GM12878 (cell line): ENCODE results near the gene HIVEP3. TPM values are rescaled to one million over a fixed set of nuclear protein-coding genes. Genes with fewer than 3 reads are reported as not detected.

ENCODE experiments used
- ATAC-seq: fragments of 200-7000 bp; cut with Tn5 transposase; 3 replicates; pipeline ENCODE4 v1.9.1; 2020; ENCODE audit warnings: mild to moderate bottlenecking, moderate library complexity
- BruUV-seq: library from RNA; stranded (reverse); fragments of 400-500 nt; replicated peaks from 2 replicates; lab custom pipeline; 2021; lab: Mats Ljungman, UMichigan
- CTCF ChIA-PET: fragments of 300-600 bp; sonication (Branson Sonifier 250); formaldehyde crosslinking; extraction: SDS; loops from one replicate; lab custom pipeline; 2021; ENCODE audit warnings: inconsistent platforms; lab: Yijun Ruan, JAX
- POLR2A ChIA-PET: fragments of 350-600 bp; formaldehyde crosslinking; extraction: SDS; loops from one replicate; lab custom pipeline; 2021; ENCODE audit warnings: inconsistent platforms; lab: Charles Lee
- RAD21 ChIA-PET: fragments of 300-600 bp; sonication (Branson Sonifier 250); formaldehyde crosslinking; loops from one replicate; lab custom pipeline; 2023; ENCODE audit warnings: antibody characterized with exemption; ENCODE audit not compliant: unreplicated experiment; lab: Charles Lee
- SMC1A ChIA-PET: fragments of 300-600 bp; sonication (Branson Sonifier 250); formaldehyde crosslinking; loops from one replicate; lab custom pipeline; 2023; ENCODE audit not compliant: unreplicated experiment, uncharacterized antibody; lab: Charles Lee
- DNase-seq: peaks from one replicate; pipeline ENCODE4 v3.0.0-alpha.2; 2011; ENCODE audit warnings: low read depth, low spot score
- FAIRE-seq: peaks from 3 replicates; lab custom pipeline; 2011; peaks lifted over from hg19 to GRCh38; lab: Jason Lieb, UNC
- H2AFZ ChIP-seq: 2 replicates; pipeline ENCODE4 v1.6.0; 2011; ENCODE audit warnings: low read depth, low read length, control low read depth; ENCODE audit not compliant: control insufficient read depth
- H3K27ac ChIP-seq: 2 replicates; pipeline ENCODE4 v1.5.1; 2011; ENCODE audit warnings: control low read depth; ENCODE audit not compliant: control insufficient read depth, insufficient read depth
- H3K27me3 ChIP-seq, 2 experiments: replicated peaks in 1 of 2; 2 replicates each; pipeline versions ENCODE4 v1.6.0 to v1.6.1; 2011; ENCODE audit warnings: low read length in 1 of 2; ENCODE audit not compliant: control insufficient read depth in 2 of 2, insufficient read depth in 2 of 2
- H3K36me3 ChIP-seq, 2 experiments: 2 replicates each; pipeline ENCODE4 v1.5.1; 2011; ENCODE audit warnings: low read length in 1 of 2; ENCODE audit not compliant: control insufficient read depth in 2 of 2, insufficient read depth in 2 of 2
- H3K4me1 ChIP-seq: 2 replicates; pipeline ENCODE4 v1.6.1; 2011; ENCODE audit warnings: mild to moderate bottlenecking, low read length, moderate library complexity, mixed read lengths; ENCODE audit not compliant: control insufficient read depth, insufficient read depth
- H3K4me2 ChIP-seq: 2 replicates; pipeline ENCODE4 v1.6.0; 2011; ENCODE audit warnings: control low read depth; ENCODE audit not compliant: control insufficient read depth, insufficient read depth
- H3K4me3 ChIP-seq: fragments of 200-600 bp; sonication (generic); 2 replicates; pipeline ENCODE4 v1.5.1; 2016
- H3K79me2 ChIP-seq: 2 replicates; pipeline ENCODE4 v1.6.0; 2011; ENCODE audit warnings: low read length; ENCODE audit not compliant: control insufficient read depth, insufficient read depth
- H3K9ac ChIP-seq: 2 replicates; pipeline ENCODE4 v1.8.0; 2011; ENCODE audit warnings: low read length, control low read depth, mixed read lengths; ENCODE audit not compliant: control insufficient read depth, insufficient read depth
- H3K9me3 ChIP-seq: replicated peaks from 3 replicates; pipeline ENCODE4 v1.5.1; 2011; ENCODE audit warnings: mild to moderate bottlenecking, low read length; ENCODE audit not compliant: control insufficient read depth, insufficient read depth
- H4K20me1 ChIP-seq: 2 replicates; pipeline ENCODE4 v1.6.0; 2011; ENCODE audit not compliant: control insufficient read depth, insufficient read depth
- CBFB ChIP-seq: IDR thresholded peaks from 2 replicates; pipeline ENCODE4 v1.6.1; 2016; ENCODE audit warnings: antibody characterized with exemption, low read depth
- DPF2 ChIP-seq: fragments of 450-650 bp; IDR thresholded peaks from 2 replicates; pipeline ENCODE4 v1.6.1; 2017; ENCODE audit warnings: mild to moderate bottlenecking
- EZH2 ChIP-seq: IDR thresholded peaks from 2 replicates; pipeline ENCODE4 v1.6.1; 2012; ENCODE audit warnings: low read depth, mild to moderate bottlenecking, control low read depth, inconsistent platforms, low read length, borderline replicate concordance; ENCODE audit not compliant: control insufficient read depth
- JUND ChIP-seq: IDR thresholded peaks from 2 replicates; pipeline ENCODE4 v1.6.1; 2012; ENCODE audit warnings: low read depth, mild to moderate bottlenecking, low read length, improper control_type of control experiment, moderate library complexity
- POLR2A ChIP-seq: IDR thresholded peaks from 2 replicates; pipeline ENCODE4 v1.6.1; 2011; ENCODE audit warnings: low read depth, mild to moderate bottlenecking, low read length
- PRDM15 ChIP-seq: fragments of 450-650 bp; formaldehyde crosslinking; IDR thresholded peaks from 2 replicates; pipeline ENCODE4 v1.4.0; 2020; ENCODE audit warnings: mild to moderate bottlenecking, moderate library complexity
- RAD51 ChIP-seq: fragments of 450-650 bp; IDR thresholded peaks from 2 replicates; pipeline ENCODE4 v1.6.1; 2016; ENCODE audit warnings: moderate library complexity, mild to moderate bottlenecking, inconsistent platforms
- SPI1 ChIP-seq: IDR thresholded peaks from 2 replicates; pipeline ENCODE4 v1.6.1; 2011; ENCODE audit warnings: low read depth, mild to moderate bottlenecking, low read length, moderate library complexity, borderline replicate concordance; ENCODE audit not compliant: insufficient read depth
- STAT3 ChIP-seq: IDR thresholded peaks from 2 replicates; pipeline ENCODE4 v1.6.1; 2011; ENCODE audit warnings: low read depth, low read length, improper control_type of control experiment
- SUPT20H ChIP-seq: IDR thresholded peaks from 2 replicates; pipeline ENCODE4 v1.6.1; 2011; ENCODE audit warnings: low read depth, mild to moderate bottlenecking, low read length, moderate library complexity, borderline replicate concordance; ENCODE audit not compliant: control insufficient read depth
- TBL1XR1 ChIP-seq: IDR thresholded peaks from 2 replicates; pipeline ENCODE4 v1.6.1; 2012; ENCODE audit warnings: low read depth, low read length, improper control_type of control experiment
- WRNIP1 ChIP-seq: IDR thresholded peaks from 2 replicates; pipeline ENCODE4 v1.6.1; 2011; ENCODE audit warnings: low read depth, low read length, improper control_type of control experiment, borderline replicate concordance
- WGBS: methylation state at CpG from one replicate; pipeline ENCODE4 v1.1.6; 2016; ENCODE audit warnings: low lambda C conversion rate; ENCODE audit not compliant: insufficient replicate concordance, insufficient coverage; ENCODE audit errors: missing lambda C conversion rate; 5-methylcytosine and 5-hydroxymethylcytosine counted together
- in situ Hi-C: fragments of 300-500 bp; cut with MboI; formaldehyde crosslinking; loops from 9 replicates; pipeline ENCODE4 v1.14.3; 2018; ENCODE audit warnings: mixed read lengths
- intact Hi-C: fragments of 100-400 bp; cut with micrococcal nuclease; formaldehyde crosslinking; loops from one replicate; pipeline ENCODE4 v1.14.2; 2022; ENCODE audit not compliant: unreplicated experiment
- polyA plus RNA-seq, 11 experiments: library from polyadenylated mRNA; depleted of rRNA in 4 of 11; unstranded in 6 of 11; stranded (reverse) in 5 of 11; fragments of >200 nt; fragmentation: Nextera tagmentation in 4 of 11; fragmentation: Illumina TruSeq in 1 of 11; extraction: Ambion mirVana in 4 of 11; extraction: Trizol in 1 of 11; gene quantifications; 1 replicate in 1 of 11; 2 replicates in 10 of 11; pipeline versions ENCODE4 v1.2.1 to v1.2.3, GENCODE V29; 2011 to 2016; ENCODE audit warnings: inconsistent platforms in 2 of 11, missing spikeins in 2 of 11, low read depth in 1 of 11
- total RNA-seq, 4 experiments: library from RNA; depleted of rRNA in 3 of 4; stranded (reverse); fragments of >200 nt in 3 of 4; fragmentation: Illumina TruSeq in 1 of 4; extraction: Trizol in 1 of 4; gene quantifications; 2 replicates each; pipeline versions ENCODE4 v1.2.1 to v1.2.3, GENCODE V29; 2013 to 2021

Gene HIVEP3
- total and polyA plus RNA-seq, 10 of the 15 experiments (the other 5 are each of a cell fraction or from before 2014, with no cell fraction given): 1.8 to 13.6 (median 3.8) TPM

- Histone ChIP-seq H3K4me1 (peaks cover 39% of the 10 kb centered on the region), H3K27me3 (no peaks in the 10 kb centered on the region), H3K4me2 (no peak overlapping the region), H3K4me3 (no peak overlapping the region), H3K9ac (no peak overlapping the region), H3K79me2 (no peaks in the 10 kb centered on the region), H3K36me3 (no peaks in the 10 kb centered on the region), H3K9me3 (no peaks in the 10 kb centered on the region), H2AFZ (no peak overlapping the region), H4K20me1 (no peaks in the 10 kb centered on the region), H3K27ac (no peak overlapping the region)
- TF ChIP-seq JUND: no peak
- TF ChIP-seq SPI1: no peak
- no peak for TF ChIP-seq STAT3
- TF ChIP-seq POLR2A: no peak
- TF ChIP-seq PRDM15 (CRISPR knock-in tag): no peak
- no peak for TF ChIP-seq SUPT20H
- TF ChIP-seq EZH2: no peak
- no peak for TF ChIP-seq TBL1XR1
- TF ChIP-seq WRNIP1: no peak
- no peak for TF ChIP-seq RAD51
- TF ChIP-seq DPF2: no peak
- no peak for TF ChIP-seq CBFB
- intact Hi-C loops: no loop called here
- 100% methylated on average over 4 of the region's 4 CpGs for WGBS
- FAIRE-seq: no peak
- POLR2A ChIA-PET: interaction anchor here (1.2 to 4.3 kb wide), 6 partner anchors 9 to 28 kb away, joined by 3 to 37 read pairs (median 14); no protein-coding TSS in a partner anchor
- CTCF ChIA-PET: interaction anchor here (1.2 to 4.2 kb wide), 6 partner anchors 9 to 58 kb away, joined by 4 to 14 read pairs (median 6); no protein-coding TSS in a partner anchor
- DNase-seq: no peak
- RAD21 ChIA-PET: interaction anchor here (1.3 to 4.9 kb wide), 11 partner anchors 9 to 220 kb away, joined by 3 to 35 read pairs (median 13); no protein-coding TSS in a partner anchor
- in situ Hi-C loops: no loop called here
- no peak for ATAC-seq
- SMC1A ChIA-PET: interaction anchor here (0.9 to 4.5 kb wide), 16 partner anchors 9 to 58 kb away, joined by 3 to 32 read pairs (median 11); no protein-coding TSS in a partner anchor
- BruUV-seq: no TSS peak
These were observed 246.5 kb downstream of the HIVEP3 start for GRCh38 chr1:41672173-41672572.
